PC-3 (cell line): ENCODE data around the gene TNFRSF4. TPM values are rescaled to one million over a fixed set of nuclear protein-coding genes. Genes with fewer than 3 reads are reported as not detected.

ENCODE experiments used
- ATAC-seq: fragments of 200-7000 bp; cut with Tn5 transposase; 2 replicates; pipeline ENCODE4 v1.9.1; 2020; ENCODE audit warnings: mild to moderate bottlenecking, moderate library complexity
- BruUV-seq: library from RNA; stranded (reverse); fragments of 400-500 nt; replicated peaks from 2 replicates; lab custom pipeline; 2021; lab: Mats Ljungman, UMichigan
- CTCF ChIA-PET: fragments of 300-600 bp; sonication (Branson Sonifier 250); formaldehyde crosslinking; loops from one replicate; lab custom pipeline; 2022; ENCODE audit warnings: antibody characterized with exemption; lab: Charles Lee
- POLR2A ChIA-PET: fragments of 300-600 bp; sonication (Branson Sonifier 250); formaldehyde crosslinking; loops from one replicate; lab custom pipeline; 2022; ENCODE audit warnings: antibody characterized with exemption; ENCODE audit not compliant: unreplicated experiment; lab: Charles Lee
- DNase-seq: peaks from one replicate; pipeline ENCODE4 v3.0.0-alpha.2; 2015
- H2AFZ ChIP-seq: fragments of 300-600 bp; sonication (generic); 2 replicates; pipeline ENCODE4 v1.6.0; 2016; ENCODE audit warnings: antibody characterized with exemption, low read length
- H3F3A ChIP-seq: fragments of 300-600 bp; sonication (generic); one replicate; pipeline ENCODE4 v1.6.0; 2017; ENCODE audit warnings: antibody characterized with exemption, low read length, control low read depth, mild to moderate bottlenecking; ENCODE audit not compliant: unreplicated experiment
- H3K27ac ChIP-seq: fragments of 300-600 bp; sonication (generic); 2 replicates; pipeline ENCODE4 v1.5.1; 2016; ENCODE audit warnings: mild to moderate bottlenecking, low read length
- H3K27me3 ChIP-seq: fragments of 300-600 bp; sonication (generic); 2 replicates; pipeline ENCODE4 v1.6.1; 2016; ENCODE audit warnings: low read length, mixed read lengths
- H3K36me3 ChIP-seq: fragments of 300-600 bp; sonication (generic); 2 replicates; pipeline ENCODE4 v1.6.1; 2016; ENCODE audit warnings: low read depth, mixed run types, low read length, mixed read lengths
- H3K4me1 ChIP-seq: fragments of 300-600 bp; sonication (generic); 2 replicates; pipeline ENCODE4 v1.5.1; 2016; ENCODE audit warnings: low read length; ENCODE audit not compliant: insufficient read depth
- H3K4me2 ChIP-seq: fragments of 300-600 bp; sonication (generic); 2 replicates; pipeline ENCODE4 v1.6.0; 2016; ENCODE audit warnings: low read length
- H3K4me3 ChIP-seq: fragments of 300-600 bp; sonication (generic); 2 replicates; pipeline ENCODE4 v1.5.1; 2016; ENCODE audit warnings: mild to moderate bottlenecking, low read length, mixed read lengths
- H3K79me2 ChIP-seq: fragments of 300-600 bp; sonication (generic); 2 replicates; pipeline ENCODE4 v1.6.1; 2017; ENCODE audit warnings: low read length, mixed read lengths
- H3K9ac ChIP-seq: fragments of 300-600 bp; sonication (generic); 2 replicates; pipeline ENCODE4 v1.6.0; 2016; ENCODE audit warnings: mild to moderate bottlenecking, low read length
- H3K9me2 ChIP-seq: fragments of 300-600 bp; sonication (generic); replicated peaks from 2 replicates; pipeline ENCODE4 v1.6.1; 2016; ENCODE audit warnings: mixed run types, low read length, mixed read lengths
- H3K9me3 ChIP-seq: fragments of 300-600 bp; sonication (generic); 2 replicates; pipeline ENCODE4 v1.6.1; 2016; ENCODE audit warnings: low read length, mixed read lengths
- H4K20me1 ChIP-seq: fragments of 300-600 bp; sonication (generic); 2 replicates; pipeline ENCODE4 v1.6.1; 2016; ENCODE audit warnings: low read length, mixed read lengths
- EZH2 ChIP-seq: fragments of 300-600 bp; sonication (generic); IDR thresholded peaks from one replicate; pipeline ENCODE4 v1.6.1; 2017; ENCODE audit warnings: antibody characterized with exemption, mild to moderate bottlenecking, low read length; ENCODE audit not compliant: unreplicated experiment
- EZH2phosphoT487 ChIP-seq: fragments of 300-600 bp; sonication (generic); IDR thresholded peaks from 2 replicates; pipeline ENCODE4 v1.6.1; 2018; ENCODE audit warnings: mild to moderate bottlenecking, antibody characterized with exemption, low read length, borderline replicate concordance
- intact Hi-C: fragments of 100-400 bp; cut with micrococcal nuclease; formaldehyde crosslinking; loops from 2 replicates; pipeline ENCODE4 v1.9.0; 2023
- total RNA-seq: library from RNA; depleted of rRNA; stranded (reverse); fragments of >200 nt; gene quantifications from 2 replicates; pipeline ENCODE4 v1.2.3, GENCODE V29; 2014
- TF ChIP-seq, protein P1 (sequence below): fragments of 300-600 bp; sonication (generic); conservative IDR thresholded peaks from 2 replicates; pipeline ENCODE4 v1.5.1; 2017; ENCODE audit warnings: antibody characterized with exemption, low read depth, mild to moderate bottlenecking, low read length

TNFRSF4 gene
- total RNA-seq, 1 experiment from 2014 or later = 0.11 TPM

DNA sequence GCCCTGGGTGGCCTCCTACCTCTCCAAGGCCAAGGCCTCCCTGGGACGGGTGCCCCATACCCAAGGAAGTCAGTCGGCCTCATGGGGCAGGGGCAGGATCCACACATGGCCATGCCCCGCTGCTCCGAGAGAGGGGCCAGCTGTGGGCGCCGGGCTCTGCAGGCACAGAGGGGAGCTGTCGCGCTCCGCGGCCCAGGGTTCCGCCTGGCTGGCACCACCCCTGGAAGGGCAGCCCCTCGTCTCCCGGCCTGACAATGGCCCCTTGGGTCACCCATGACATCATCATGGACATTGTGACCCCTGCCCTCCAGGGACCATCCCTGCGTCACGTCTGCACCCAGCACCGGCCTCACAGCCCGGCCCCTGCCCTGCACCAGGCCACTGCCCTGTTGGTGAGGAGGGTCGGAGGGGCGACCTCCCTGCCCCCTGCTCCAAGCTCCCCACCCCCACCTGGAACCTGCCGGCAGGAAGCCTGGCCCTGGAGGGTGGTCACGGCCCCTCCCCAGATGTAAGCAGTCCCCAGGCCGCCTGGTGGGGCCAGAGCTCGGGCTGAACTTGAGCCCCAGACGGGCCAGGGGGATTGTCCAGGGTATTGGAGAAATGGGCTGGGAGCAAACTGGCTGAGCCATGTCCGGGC, 34.5 kb downstream of the TNFRSF4 start:
- no peak for ATAC-seq
- no TSS peak for BruUV-seq
- Histone ChIP-seq H3K9me3 (no peaks in the 10 kb centered on the region), H3K9ac (no peak overlapping the region), H3K9me2 (no peaks in the 10 kb centered on the region), H3K79me2 (no peaks in the 10 kb centered on the region), H3K27ac (no peak overlapping the region), H2AFZ (no peak overlapping the region), H3K4me1 (no peaks in the 10 kb centered on the region), H3K4me3 (no peak overlapping the region), H3K4me2 (no peak overlapping the region), H3K27me3 (no peaks in the 10 kb centered on the region), H4K20me1 (no peaks in the 10 kb centered on the region), H3K36me3 (no peaks in the 10 kb centered on the region), H3F3A (no peaks in the 10 kb centered on the region)
- no peak for DNase-seq
- TF ChIP-seq EZH2 = no peak
- TF ChIP-seq EZH2phosphoT487 = no peak
- TF ChIP-seq, protein P1, sequence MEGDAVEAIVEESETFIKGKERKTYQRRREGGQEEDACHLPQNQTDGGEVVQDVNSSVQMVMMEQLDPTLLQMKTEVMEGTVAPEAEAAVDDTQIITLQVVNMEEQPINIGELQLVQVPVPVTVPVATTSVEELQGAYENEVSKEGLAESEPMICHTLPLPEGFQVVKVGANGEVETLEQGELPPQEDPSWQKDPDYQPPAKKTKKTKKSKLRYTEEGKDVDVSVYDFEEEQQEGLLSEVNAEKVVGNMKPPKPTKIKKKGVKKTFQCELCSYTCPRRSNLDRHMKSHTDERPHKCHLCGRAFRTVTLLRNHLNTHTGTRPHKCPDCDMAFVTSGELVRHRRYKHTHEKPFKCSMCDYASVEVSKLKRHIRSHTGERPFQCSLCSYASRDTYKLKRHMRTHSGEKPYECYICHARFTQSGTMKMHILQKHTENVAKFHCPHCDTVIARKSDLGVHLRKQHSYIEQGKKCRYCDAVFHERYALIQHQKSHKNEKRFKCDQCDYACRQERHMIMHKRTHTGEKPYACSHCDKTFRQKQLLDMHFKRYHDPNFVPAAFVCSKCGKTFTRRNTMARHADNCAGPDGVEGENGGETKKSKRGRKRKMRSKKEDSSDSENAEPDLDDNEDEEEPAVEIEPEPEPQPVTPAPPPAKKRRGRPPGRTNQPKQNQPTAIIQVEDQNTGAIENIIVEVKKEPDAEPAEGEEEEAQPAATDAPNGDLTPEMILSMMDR = no peak
- intact Hi-C loops = no loop called here
- CTCF ChIA-PET = no interaction called here
- POLR2A ChIA-PET = no interaction called here

DNA sequence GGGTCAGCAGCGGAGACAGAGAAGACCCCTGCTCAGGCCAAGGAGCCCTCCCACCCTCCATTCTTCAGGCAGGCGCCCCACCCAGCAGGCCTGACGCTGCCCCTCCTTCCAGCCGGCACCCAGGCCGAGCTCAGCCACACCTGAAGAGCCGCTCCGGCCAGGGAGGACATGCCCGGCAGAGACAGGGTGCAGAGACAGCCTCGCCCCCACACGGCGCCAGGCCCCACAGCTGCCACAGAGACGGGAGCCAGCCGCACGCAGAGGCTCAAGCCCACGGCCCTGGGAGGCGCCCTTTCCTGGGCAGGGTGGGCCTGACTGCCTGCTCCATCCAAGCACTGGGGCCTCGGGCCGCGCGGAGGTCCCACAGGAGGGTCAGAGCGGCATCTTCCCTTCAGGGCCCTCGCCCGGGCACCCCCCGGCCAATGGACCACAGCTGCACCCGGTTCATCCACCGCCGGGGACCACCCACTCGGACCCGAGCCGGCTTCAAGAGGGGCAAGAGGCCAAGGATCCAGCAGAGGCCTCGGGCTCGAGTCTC, 35.1 kb downstream of the TNFRSF4 start:
- Histone ChIP-seq H3K9me3 (no peaks in the 10 kb centered on the region), H3K4me3 (no peak overlapping the region), H3K27ac (no peak overlapping the region), H3K27me3 (no peaks in the 10 kb centered on the region), H3F3A (no peaks in the 10 kb centered on the region), H3K9me2 (no peaks in the 10 kb centered on the region), H2AFZ (no peak overlapping the region), H3K9ac (no peak overlapping the region), H3K4me2 (no peak overlapping the region), H3K36me3 (no peaks in the 10 kb centered on the region), H4K20me1 (no peaks in the 10 kb centered on the region), H3K79me2 (no peaks in the 10 kb centered on the region), H3K4me1 (no peaks in the 10 kb centered on the region)
- ChIA-PET CTCF (no interaction called here), POLR2A (no interaction called here)
- DNase-seq (no peak), ATAC-seq (no peak)
- intact Hi-C loops = no loop called here
- TF ChIP-seq, protein P1 = no peak
- TF ChIP-seq EZH2phosphoT487 (no peak), EZH2 (no peak)
- BruUV-seq = no TSS peak

DNA sequence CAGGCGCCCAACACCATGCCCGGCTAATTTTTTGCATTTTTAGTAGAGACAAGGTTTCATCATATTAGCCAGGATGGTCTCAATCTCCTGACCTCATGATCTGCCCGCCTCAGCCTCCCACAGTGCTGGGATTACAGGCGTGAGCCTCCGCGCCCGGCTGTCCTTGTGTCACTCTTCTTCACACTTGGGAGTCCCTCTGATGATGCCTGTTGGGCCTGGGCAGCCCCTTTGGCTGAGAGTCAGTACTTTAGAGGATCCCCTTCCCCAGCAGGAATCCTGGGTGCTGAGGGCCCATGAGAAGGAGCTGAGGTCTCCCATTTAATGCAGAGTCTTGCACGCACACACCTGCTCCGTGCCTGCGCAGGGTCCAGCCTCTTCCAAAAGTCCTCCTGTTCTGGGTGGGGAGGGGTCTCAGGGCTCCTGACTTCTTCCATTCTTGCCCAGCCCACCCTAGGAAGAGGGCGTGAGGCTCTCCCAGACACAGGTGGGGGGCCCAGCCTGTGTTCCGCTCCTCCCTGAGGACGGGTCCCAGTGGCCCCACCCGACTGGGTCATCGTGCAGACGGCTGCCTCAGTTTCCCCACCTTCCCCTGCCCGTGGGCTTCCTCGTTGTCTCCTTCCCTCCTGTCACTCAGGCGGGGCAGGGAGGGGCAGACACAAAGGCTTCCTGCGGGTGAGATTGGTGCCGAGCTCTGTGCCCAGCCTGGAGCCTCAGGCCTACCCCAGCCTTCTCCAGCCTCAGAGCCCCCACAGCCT, 36.3 kb downstream of the TNFRSF4 start:
- no peaks in the 10 kb centered on the region for H3K4me1 ChIP-seq

More for the DNA sequence above, 36.3 kb downstream of the TNFRSF4 start:
- Histone ChIP-seq H3K79me2 (no peaks in the 10 kb centered on the region), H3K9me2 (no peaks in the 10 kb centered on the region), H3K36me3 (no peaks in the 10 kb centered on the region), H3K27ac (no peak overlapping the region), H3K9ac (no peak overlapping the region), H4K20me1 (no peaks in the 10 kb centered on the region), H3K9me3 (no peaks in the 10 kb centered on the region), H3K27me3 (no peaks in the 10 kb centered on the region), H3K4me3 (no peak overlapping the region), H3K4me2 (no peak overlapping the region), H3F3A (no peaks in the 10 kb centered on the region), H2AFZ (no peak overlapping the region)
- ChIA-PET CTCF (interaction anchor here (0.6 kb wide), 1 partner anchor 55 kb away, joined by 6 read pairs; no protein-coding TSS in a partner anchor), POLR2A (no interaction called here)
- intact Hi-C loops = no loop called here
- no TSS peak for BruUV-seq
- DNase-seq (no peak), ATAC-seq (no peak)
- TF ChIP-seq EZH2 (no peak), EZH2phosphoT487 (no peak)
- TF ChIP-seq, protein P1 = no peak
